ENCODE measurements around the gene NACC2.
"Not testable (repeated sequence)": the region's sequence is repeated elsewhere in the genome, so short reads cannot be mapped to it uniquely, and the experiment has no call there.

GRCh38 chr9:136026943-136027289 lies 68.2 kb downstream of the NACC2 start:
- not testable (repeated sequence) for TF ChIP-seq ZNF510 (tag by site-specific recombination; IDR thresholded peaks at IDR 0.05; ENCODE audit: insufficient replicate concordance); CTCF (tag by site-specific recombination; IDR thresholded peaks at IDR 0.05); ZNF16 (tag by site-specific recombination; IDR thresholded peaks at IDR 0.05; ENCODE audit: low read depth); ZNF292 (tag by site-specific recombination; IDR thresholded peaks at IDR 0.05; ENCODE audit: borderline replicate concordance, low read depth); ZFP3 (tag by site-specific recombination; IDR thresholded peaks at IDR 0.05; ENCODE audit: low read depth); ZNF580 (tag by site-specific recombination; IDR thresholded peaks at IDR 0.05); ZEB2 (tag by site-specific recombination; IDR thresholded peaks at IDR 0.05); ZNF521 (tag by site-specific recombination; IDR thresholded peaks at IDR 0.05); ZNF133 (tag by site-specific recombination; IDR thresholded peaks at IDR 0.05); ZNF341 (tag by site-specific recombination; IDR thresholded peaks at IDR 0.05; ENCODE audit: low read depth); ZNF138 (tag by site-specific recombination; IDR thresholded peaks at IDR 0.05; ENCODE audit: borderline replicate concordance); ZNF362 (tag by site-specific recombination; IDR thresholded peaks at IDR 0.05)

All from HEK293 (cell line).